ENCODE data around the gene DISC1.

DISC1 gene

GRCh38 chr1:232074265-232074664 is 447.7 kb downstream of the DISC1 start:
- no peak overlapping the region for H3K4me3 ChIP-seq (ENCODE audit: low read depth, low read length)
- TF ChIP-seq CTCF (IDR thresholded peaks at IDR 0.05; ENCODE audit: insufficient read depth, low read depth, low read length, missing control alignments), result no peak
- no peak for DNase-seq (ENCODE audit: low read depth)

- no peak for TF ChIP-seq CTCF (IDR thresholded peaks at IDR 0.05; ENCODE audit: insufficient read depth, low read depth, low read length, missing control alignments)
- H3K4me3 ChIP-seq (ENCODE audit: low read depth, low read length), result no peak overlapping the region
- no peak for DNase-seq (ENCODE audit: low read depth)
Measured at GRCh38 chr1:232077809-232078208, 451.2 kb downstream of the DISC1 start.

DNA sequence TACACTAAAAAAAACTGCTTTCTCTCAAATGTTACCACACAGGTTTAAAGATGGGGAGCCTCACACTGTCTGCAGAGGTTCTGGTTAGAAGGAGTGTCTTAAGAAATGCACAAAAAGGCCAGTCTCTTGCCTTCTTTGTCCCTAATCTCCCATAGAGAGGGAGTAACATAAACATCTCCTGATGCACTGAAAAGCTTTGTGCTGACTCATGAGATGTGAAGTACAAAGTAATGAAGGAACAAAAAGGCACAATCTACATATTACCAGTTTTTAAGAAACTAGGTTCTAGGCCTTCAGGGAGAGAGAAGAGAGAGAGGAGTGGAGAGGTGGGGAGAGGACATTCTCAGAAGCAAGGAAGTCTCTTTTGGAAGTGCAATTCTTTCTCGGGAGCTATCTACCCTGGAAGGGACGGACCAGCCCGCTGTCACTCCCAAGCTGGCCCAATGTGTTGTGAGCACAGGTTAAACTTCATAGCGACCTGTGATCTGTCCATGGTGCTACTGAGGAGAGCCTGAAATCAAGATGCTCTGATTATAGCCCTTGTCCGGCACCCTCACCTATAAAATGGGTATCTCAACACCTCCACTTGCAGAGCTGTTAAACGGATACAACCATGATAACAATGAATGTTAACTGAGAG is 458.1 kb downstream of the DISC1 start:
- DNase-seq (ENCODE audit: low read depth), result no peak
- no peak overlapping the region for H3K4me3 ChIP-seq (ENCODE audit: low read depth, low read length)
- TF ChIP-seq CTCF (IDR thresholded peaks at IDR 0.05; ENCODE audit: insufficient read depth, low read depth, low read length, missing control alignments), result no peak

- no peak for TF ChIP-seq CTCF (IDR thresholded peaks at IDR 0.05; ENCODE audit: insufficient read depth, low read depth, low read length, missing control alignments)
- H3K4me3 ChIP-seq (ENCODE audit: low read depth, low read length), result no peak overlapping the region
- DNase-seq (ENCODE audit: low read depth), result no peak
Measured at GRCh38 chr1:232090816-232091215, 464.2 kb downstream of the DISC1 start.
